GM12864 (cell line): Measurements from ENCODE around the gene CACNA1F.

Source experiments
- DNase-seq: peaks from one replicate; pipeline ENCODE4 v3.0.0-alpha.2; 2011; ENCODE audit warnings: low read depth
- H3K4me3 ChIP-seq: 2 replicates; pipeline ENCODE4 v1.5.1; 2011; ENCODE audit warnings: mild to moderate bottlenecking, low read depth, low read length, control low read depth
- CTCF ChIP-seq: IDR thresholded peaks from 2 replicates; pipeline ENCODE4 v1.5.1; 2011; ENCODE audit warnings: low read depth, mild to moderate bottlenecking, moderate library complexity, low read length, control low read depth, inconsistent platforms; ENCODE audit errors: missing control alignments

CACNA1F gene

GRCh38 chrX:49193542-49193964 lies 39.6 kb downstream of the CACNA1F start:
- TF ChIP-seq CTCF: no peak
- no peak for DNase-seq
- H3K4me3 ChIP-seq: no peak overlapping the region

GRCh38 chrX:49192722-49193328 lies 40.3 kb downstream of the CACNA1F start:
- DNase-seq: no peak
- peak; percentile 68 for TF ChIP-seq CTCF
- no peak overlapping the region for H3K4me3 ChIP-seq

DNA sequence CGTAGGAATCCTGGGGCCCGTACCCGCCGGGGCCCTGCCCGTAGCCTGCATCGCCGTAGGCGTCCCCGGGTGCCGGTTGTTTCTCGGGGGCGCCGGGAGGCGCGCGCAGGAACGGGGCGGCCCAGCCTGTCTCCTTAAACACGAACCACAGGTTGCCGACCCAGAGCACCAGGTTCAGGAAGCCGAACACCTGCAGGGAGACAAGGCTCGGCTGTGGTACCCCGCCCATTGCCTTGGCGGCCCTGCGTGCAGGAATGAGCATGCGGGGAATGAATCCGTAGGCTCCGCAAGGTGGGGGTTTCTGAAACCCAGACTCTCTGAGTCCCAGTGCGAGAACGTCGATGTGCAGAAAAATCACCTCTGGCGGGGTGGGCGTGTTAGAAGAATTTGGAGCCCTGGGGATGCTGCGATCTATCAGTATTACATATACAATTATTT lies 41.5 kb downstream of the CACNA1F start:
- no peak for DNase-seq

GRCh38 chrX:49190821-49191573 lies 42.1 kb downstream of the CACNA1F start:
- TF ChIP-seq CTCF: no peak
- H3K4me3 ChIP-seq: peak overlapping the region; percentile 77
- DNase-seq: peak; percentile 98

More for the DNA sequence above, 41.5 kb downstream of the CACNA1F start:
- no peak for TF ChIP-seq CTCF
- peak overlapping the region; percentile 77 for H3K4me3 ChIP-seq

- no peak overlapping the region; the same call in 1 of the 2 replicates for H3K4me3 ChIP-seq
- TF ChIP-seq CTCF: no peak
- no peak for DNase-seq
Measured at GRCh38 chrX:49189606-49190005, 43.5 kb downstream of the CACNA1F start.

DNA sequence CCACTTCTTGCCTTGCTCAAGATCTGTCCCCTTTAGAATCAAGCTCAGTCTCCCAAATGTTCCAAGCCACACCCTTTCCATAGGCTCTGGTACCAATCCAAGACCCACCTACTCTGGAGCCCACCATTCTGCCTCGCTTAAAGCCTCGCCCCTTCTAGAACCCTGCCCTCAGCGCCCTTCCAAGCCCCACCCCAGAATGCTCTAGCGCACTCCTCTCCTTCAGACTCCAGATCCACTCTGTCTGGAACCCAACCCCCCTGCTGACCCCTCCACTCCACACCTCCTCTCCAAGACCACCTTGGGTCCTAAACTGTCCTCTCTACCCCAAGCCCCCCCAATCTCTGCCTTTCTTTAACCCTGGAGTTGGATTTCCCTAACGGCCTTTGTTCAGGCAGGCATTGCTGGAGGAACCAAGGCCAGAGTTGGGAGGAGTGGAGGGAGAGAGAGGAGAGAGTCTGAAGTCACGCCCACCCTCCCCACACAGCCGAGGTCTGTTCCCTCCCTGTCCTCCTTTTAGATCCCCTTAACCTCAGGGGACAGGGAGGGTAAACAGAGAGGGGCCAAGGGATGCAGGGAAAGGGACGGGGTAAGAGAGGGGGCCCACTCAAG lies 44.6 kb downstream of the CACNA1F start:
- no peak overlapping the region for H3K4me3 ChIP-seq
- no peak for DNase-seq
- TF ChIP-seq CTCF: no peak
